Gastrocnemius medialis (tissue), 4 donors: ENCODE data around the gene CEND1. TPM values are rescaled to one million over a fixed set of nuclear protein-coding genes. Genes with fewer than 3 reads are reported as not detected.

ENCODE experiments used
- ATAC-seq, 2 donors: fragments of 150-250 bp; one replicate each; pipeline ENCODE4 v1.9.1; 2016
- DNase-seq, 2 donors: peaks; one replicate each; pipeline ENCODE4 v3.0.0-alpha.2; 2019
- H3K27ac ChIP-seq, 4 donors: fragments of 200-600 bp; sonication (generic); 1 replicate in 1 of 4; 2 replicates in 3 of 4; pipeline ENCODE4 v1.5.1; 2016 to 2018; ENCODE audit warnings: mild to moderate bottlenecking in 2 of 4, moderate library complexity in 1 of 4
- H3K27me3 ChIP-seq, 3 donors: fragments of 200-600 bp; sonication (generic) in 2 of 3; 1 replicate in 1 of 3; 2 replicates in 2 of 3; pipeline versions ENCODE4 v1.5.1 to v1.6.0; 2016 to 2019; ENCODE audit warnings: mild to moderate bottlenecking in 1 of 3, moderate library complexity in 1 of 3
- H3K36me3 ChIP-seq, 2 donors: fragments of 200-600 bp; sonication (generic) in 1 of 2; one replicate each; pipeline ENCODE4 v1.5.1; 2017 to 2018
- H3K4me1 ChIP-seq, 2 donors: fragments of 200-600 bp; sonication (generic) in 1 of 2; one replicate each; pipeline ENCODE4 v1.5.1; 2016 to 2017; ENCODE audit warnings: mild to moderate bottlenecking in 2 of 2
- H3K4me3 ChIP-seq, 4 donors: fragments of 200-600 bp; sonication (generic) in 3 of 4; 1 replicate in 1 of 4; 2 replicates in 3 of 4; pipeline ENCODE4 v1.5.1; 2016 to 2019; ENCODE audit warnings: mild to moderate bottlenecking in 2 of 4
- H3K9me3 ChIP-seq, 3 donors: fragments of 200-600 bp; sonication (generic) in 2 of 3; 1 replicate in 1 of 3; 2 replicates in 2 of 3; pipeline ENCODE4 v1.5.1; 2016 to 2019
- CTCF ChIP-seq, 5 experiments: fragments of 450-650 bp in 3 of 5; fragments of 200-600 bp in 2 of 5; sonication (generic) in 2 of 5; IDR thresholded peaks in 4 of 5; conservative IDR thresholded peaks in 1 of 5; 1 replicate in 4 of 5; 2 replicates in 1 of 5; pipeline ENCODE4 v1.5.1; 2016 to 2019; ENCODE audit warnings: antibody characterized with exemption in 5 of 5, mild to moderate bottlenecking in 3 of 5, moderate library complexity in 3 of 5
- POLR2A ChIP-seq, 2 donors: fragments of 450-650 bp; IDR thresholded peaks; one replicate each; pipeline ENCODE4 v1.6.1; 2017; ENCODE audit warnings: antibody characterized with exemption in 2 of 2, mild to moderate bottlenecking in 2 of 2, moderate library complexity in 2 of 2
- in situ Hi-C, 4 donors: fragments of 200-750 bp; cut with MboI; loops; one replicate each; pipeline versions ENCODE4 v1.15.0 to v1.8.0; 2017; ENCODE audit warnings: low sequenced_read_pairs in 4 of 4
- intact Hi-C: fragments of 100-400 bp; cut with DNase I; formaldehyde crosslinking; loops from one replicate; pipeline ENCODE4 v1.15.1; 2023; ENCODE audit warnings: low total_unique reads
- total RNA-seq, 4 donors: library from RNA; depleted of rRNA; stranded (reverse); fragments of >200 nt; gene quantifications; one replicate each; pipeline versions ENCODE4 v1.1.0 to v1.2.3, GENCODE V29; 2016

CEND1 gene
- total RNA-seq, 4 donors from 2014 or later = 0.20 TPM; not detected in 3

GRCh38 chr11:777288-778255 is 12.3 kb downstream of the CEND1 start, which contains the start of gene GATD1:
Gene GATD1 (minus strand): TSS chr11:777487. CDS start chr11:777462, 25 bp downstream.
- H3K27ac ChIP-seq = peak within 1 kb of the TSS; percentile 84 to 92 (median 89)
- in situ Hi-C loops = no loop called here
- peak; percentile 85 to 88 for DNase-seq
- no peaks in the 10 kb centered on the region for H3K9me3 ChIP-seq
- TF ChIP-seq POLR2A (IDR thresholded peaks at IDR 0.05) = peak; percentile 86 to 92
- TF ChIP-seq CTCF (IDR thresholded peaks at IDR 0.05 in 4 of 5, conservative IDR thresholded peaks at IDR 0.05 in 1 of 5) = peak in 2 of 5 experiments; percentile 29 to 34
- intact Hi-C loops = loop anchor here (1.0 kb wide), 1 partner anchor 30 kb away; the partner anchor contains the start of gene TALDO1
- peak within 1 kb of the TSS; percentile 77 to 98 (median 96) for H3K4me3 ChIP-seq
- no peaks in the 10 kb centered on the region for H3K27me3 ChIP-seq
- peaks cover 17 to 29% of the 10 kb centered on the region in 2 donors for H3K4me1 ChIP-seq
- H3K36me3 ChIP-seq = no peaks in the 10 kb centered on the region
- peak; percentile 92 to 93 for ATAC-seq

- DNase-seq = no peak
- peaks cover 17 to 26% of the 10 kb centered on the region in 2 donors for H3K4me1 ChIP-seq
- peak overlapping the region; percentile 84 to 92 (median 89) for H3K27ac ChIP-seq
- no peak for TF ChIP-seq CTCF (IDR thresholded peaks at IDR 0.05 in 4 of 5, conservative IDR thresholded peaks at IDR 0.05 in 1 of 5)
- TF ChIP-seq POLR2A (IDR thresholded peaks at IDR 0.05) = no peak
- H3K9me3 ChIP-seq = no peaks in the 10 kb centered on the region
- in situ Hi-C loops (no loop called here), intact Hi-C loops (loop anchor here (1.0 kb wide), 1 partner anchor 29 kb away; the partner anchor contains the start of gene TALDO1)
- H3K4me3 ChIP-seq = peak overlapping the region; percentile 77 to 98 (median 96)
- no peaks in the 10 kb centered on the region for H3K27me3 ChIP-seq
- H3K36me3 ChIP-seq = peaks cover 0 to 8% of the 10 kb centered on the region in 2 donors
- ATAC-seq = peak; percentile 46 to 51
Measured at GRCh38 chr11:776561-777287, 13.2 kb downstream of the CEND1 start.

- Histone ChIP-seq H3K36me3 (peaks cover 0 to 13% of the 10 kb centered on the region in 2 donors), H3K27me3 (no peaks in the 10 kb centered on the region), H3K4me3 (peak overlapping the region; percentile 77 to 98 (median 96)), H3K9me3 (no peaks in the 10 kb centered on the region), H3K4me1 (peaks cover 17 to 26% of the 10 kb centered on the region in 2 donors), H3K27ac (peak overlapping the region in 1 of 4 donors; percentile 84)
- in situ Hi-C loops (no loop called here), intact Hi-C loops (no loop called here)
- ATAC-seq (no peak), DNase-seq (no peak)
- TF ChIP-seq CTCF (IDR thresholded peaks at IDR 0.05 in 4 of 5, conservative IDR thresholded peaks at IDR 0.05 in 1 of 5) (no peak), POLR2A (IDR thresholded peaks at IDR 0.05) (no peak)
Measured at GRCh38 chr11:776263-776560, 13.7 kb downstream of the CEND1 start.

- in situ Hi-C loops = no loop called here
- TF ChIP-seq POLR2A (IDR thresholded peaks at IDR 0.05) (no peak), CTCF (IDR thresholded peaks at IDR 0.05 in 4 of 5, conservative IDR thresholded peaks at IDR 0.05 in 1 of 5) (no peak)
- H3K4me1 ChIP-seq = peaks cover 17 to 26% of the 10 kb centered on the region in 2 donors
- H3K36me3 ChIP-seq = peaks cover 0 to 24% of the 10 kb centered on the region in 2 donors
- H3K27ac ChIP-seq = no peak overlapping the region
- DNase-seq (no peak), ATAC-seq (no peak)
- intact Hi-C loops = no loop called here
- H3K27me3 ChIP-seq = no peaks in the 10 kb centered on the region
- H3K9me3 ChIP-seq = no peaks in the 10 kb centered on the region
- no peak overlapping the region for H3K4me3 ChIP-seq
Measured at GRCh38 chr11:774873-775592, 14.9 kb downstream of the CEND1 start.
